ENCODE measurements around the gene SHE.

The SHE gene

GRCh38 chr1:154476791-154477190 is 25.4 kb downstream of the SHE start:
- TF ChIP-seq GATA2 (IDR thresholded peaks at IDR 0.05; ENCODE audit: low read depth, low read length) (no peak), GATA3 (IDR thresholded peaks at IDR 0.05; ENCODE audit: low read depth, low read length) (no peak)

GRCh38 chr1:154474802-154475201 is 27.4 kb downstream of the SHE start:
- TF ChIP-seq GATA3 (IDR thresholded peaks at IDR 0.05; ENCODE audit: low read depth, low read length) (no peak), GATA2 (IDR thresholded peaks at IDR 0.05; ENCODE audit: low read depth, low read length) (no peak)

DNA sequence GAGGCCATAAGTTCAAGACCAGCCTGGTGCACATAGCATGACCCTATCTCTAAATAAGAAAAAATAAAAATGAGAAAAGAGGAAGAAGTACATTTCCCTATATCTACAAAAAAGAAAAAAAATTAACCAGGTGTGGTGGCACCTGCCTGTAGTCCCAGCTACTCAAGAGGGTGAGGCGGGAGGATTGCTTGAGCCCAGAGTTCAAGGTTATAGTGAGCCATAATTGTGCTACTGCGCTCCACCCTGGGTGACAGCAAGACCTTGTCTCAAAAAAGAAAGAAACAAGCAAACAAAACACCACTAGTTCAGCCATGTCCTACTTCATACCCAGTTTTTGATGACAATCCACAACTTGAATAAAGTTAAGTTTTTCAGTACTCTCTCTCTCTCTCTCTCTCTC is 30.9 kb downstream of the SHE start:
- TF ChIP-seq GATA3 (IDR thresholded peaks at IDR 0.05; ENCODE audit: low read depth, low read length) (no peak), GATA2 (IDR thresholded peaks at IDR 0.05; ENCODE audit: low read depth, low read length) (no peak)

GRCh38 chr1:154469844-154470560 is 32.2 kb downstream of the SHE start:
- no peak for TF ChIP-seq GATA3 (IDR thresholded peaks at IDR 0.05; ENCODE audit: low read depth, low read length)
- TF ChIP-seq GATA2 (IDR thresholded peaks at IDR 0.05; ENCODE audit: low read depth, low read length): no peak

- no peak for TF ChIP-seq GATA3 (IDR thresholded peaks at IDR 0.05; ENCODE audit: low read depth, low read length)
- TF ChIP-seq GATA2 (IDR thresholded peaks at IDR 0.05; ENCODE audit: low read depth, low read length): no peak
Measured at GRCh38 chr1:154468535-154469250, 33.5 kb downstream of the SHE start.

DNA sequence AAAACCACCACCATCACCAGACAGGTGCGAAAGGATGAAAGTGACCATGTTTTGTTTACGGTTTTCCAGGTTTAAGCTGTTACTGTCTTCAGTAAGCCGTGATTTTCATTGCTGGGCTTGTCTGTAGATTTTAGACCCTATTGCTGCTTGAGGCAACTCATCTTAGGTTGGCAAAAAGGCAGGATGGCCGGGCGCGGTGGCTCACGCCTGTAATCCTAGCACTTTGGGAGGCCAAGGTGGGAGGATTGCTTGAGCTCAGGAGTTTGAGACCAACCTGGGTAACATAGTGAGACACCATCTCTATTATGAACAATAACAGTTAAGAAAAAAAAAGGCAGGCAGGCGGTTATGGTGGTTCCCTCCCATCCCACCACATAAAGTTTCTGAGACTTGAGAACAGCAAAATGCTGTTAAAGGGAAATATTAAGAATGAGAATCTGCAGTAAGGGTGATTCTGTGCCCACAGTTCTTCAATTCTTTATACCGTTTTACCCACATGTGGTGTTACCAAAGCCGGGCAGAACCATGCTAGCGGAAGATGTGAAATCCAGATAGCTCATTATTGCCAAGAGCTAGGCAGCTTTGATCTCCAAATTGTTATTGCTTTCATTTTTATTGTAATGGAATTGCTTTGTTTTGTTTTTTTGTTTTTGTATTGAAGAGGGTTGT is 34.6 kb downstream of the SHE start:
- TF ChIP-seq GATA3 (IDR thresholded peaks at IDR 0.05; ENCODE audit: low read depth, low read length) (no peak), GATA2 (IDR thresholded peaks at IDR 0.05; ENCODE audit: low read depth, low read length) (no peak)

- no peak for TF ChIP-seq GATA2 (IDR thresholded peaks at IDR 0.05; ENCODE audit: low read depth, low read length)
- no peak for TF ChIP-seq GATA3 (IDR thresholded peaks at IDR 0.05; ENCODE audit: low read depth, low read length)
Measured at GRCh38 chr1:154466921-154467417, 35.2 kb downstream of the SHE start.

DNA sequence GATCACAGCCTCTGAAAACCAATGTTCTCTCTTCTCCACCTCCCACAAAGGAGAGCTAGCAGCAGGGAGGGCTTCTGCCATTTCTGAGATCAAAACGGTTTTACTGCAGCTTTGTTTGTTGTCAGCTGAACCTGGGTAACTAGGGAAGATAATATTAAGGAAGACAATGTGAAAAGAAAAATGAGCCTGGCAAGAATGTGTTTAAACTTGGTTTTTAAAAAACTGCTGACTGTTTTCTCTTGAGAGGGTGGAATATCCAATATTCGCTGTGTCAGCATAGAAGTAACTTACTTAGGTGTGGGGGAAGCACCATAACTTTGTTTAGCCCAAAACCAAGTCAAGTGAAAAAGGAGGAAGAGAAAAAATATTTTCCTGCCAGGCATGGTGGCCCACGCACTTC is 36.0 kb downstream of the SHE start:
- TF ChIP-seq GATA2 (IDR thresholded peaks at IDR 0.05; ENCODE audit: low read depth, low read length) (no peak), GATA3 (IDR thresholded peaks at IDR 0.05; ENCODE audit: low read depth, low read length) (no peak)

GRCh38 chr1:154465621-154466195 is 36.5 kb downstream of the SHE start:
- no peak for TF ChIP-seq GATA2 (IDR thresholded peaks at IDR 0.05; ENCODE audit: low read depth, low read length)

GRCh38 chr1:154463512-154463990 is 38.7 kb downstream of the SHE start:
- TF ChIP-seq GATA3 (IDR thresholded peaks at IDR 0.05; ENCODE audit: low read depth, low read length): no peak
- TF ChIP-seq GATA2 (IDR thresholded peaks at IDR 0.05; ENCODE audit: low read depth, low read length): no peak

- TF ChIP-seq GATA2 (IDR thresholded peaks at IDR 0.05; ENCODE audit: low read depth, low read length): no peak
- no peak for TF ChIP-seq GATA3 (IDR thresholded peaks at IDR 0.05; ENCODE audit: low read depth, low read length)
Measured at GRCh38 chr1:154460695-154461260, 41.4 kb downstream of the SHE start.

DNA sequence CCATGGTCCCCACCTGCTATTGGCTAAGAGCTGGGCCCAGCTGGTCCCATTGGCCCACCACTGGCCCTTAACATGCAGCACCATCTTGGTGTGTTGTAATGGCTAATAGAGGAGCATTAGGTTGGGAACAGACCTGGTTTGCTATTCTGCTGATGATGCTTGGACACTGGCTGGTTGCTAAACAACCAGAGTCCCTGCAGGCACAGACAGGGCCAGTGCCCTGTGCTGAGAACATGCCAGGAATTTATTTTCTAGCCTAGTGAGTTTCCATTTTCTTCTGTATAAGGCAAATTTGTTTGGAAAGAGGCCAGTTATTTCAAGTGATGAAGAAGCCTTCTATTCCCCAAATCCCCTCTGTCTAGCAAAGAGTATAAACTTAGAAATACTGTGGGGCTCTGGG is 43.1 kb downstream of the SHE start:
- TF ChIP-seq GATA3 (IDR thresholded peaks at IDR 0.05; ENCODE audit: low read depth, low read length): no peak
- TF ChIP-seq GATA2 (IDR thresholded peaks at IDR 0.05; ENCODE audit: low read depth, low read length): no peak

- TF ChIP-seq GATA2 (IDR thresholded peaks at IDR 0.05; ENCODE audit: low read depth, low read length) (no peak), GATA3 (IDR thresholded peaks at IDR 0.05; ENCODE audit: low read depth, low read length) (no peak)
Measured at GRCh38 chr1:154456631-154457030, 45.6 kb downstream of the SHE start.
